Astrocyte (in vitro differentiated cells and primary cell): ENCODE results near the gene TMTC2.

Source experiments
- CTCF ChIP-seq: IDR thresholded peaks from 2 replicates; pipeline ENCODE4 v1.5.1; 2011; ENCODE audit warnings: low read depth, mild to moderate bottlenecking, inconsistent platforms, low read length, moderate library complexity; ENCODE audit not compliant: insufficient read depth
- EZH2 ChIP-seq: IDR thresholded peaks from 2 replicates; pipeline ENCODE4 v1.6.1; 2012; ENCODE audit warnings: mild to moderate bottlenecking, low read length, inconsistent platforms; ENCODE audit not compliant: insufficient read depth

- TF ChIP-seq CTCF (no peak), EZH2 (no peak)
These were observed 181.2 kb downstream of the TMTC2 start for GRCh38 chr12:82867762-82868500.
